GM18517 (cell line): ENCODE data around the gene MLPH.

Experiments used
- ATAC-seq: cut with Tn5 transposase; IDR thresholded peaks from one replicate; pipeline ENCODE4 v1.9.1; 2021; ENCODE audit warnings: mild to moderate bottlenecking, moderate library complexity; ENCODE audit not compliant: unreplicated experiment

The MLPH gene

DNA sequence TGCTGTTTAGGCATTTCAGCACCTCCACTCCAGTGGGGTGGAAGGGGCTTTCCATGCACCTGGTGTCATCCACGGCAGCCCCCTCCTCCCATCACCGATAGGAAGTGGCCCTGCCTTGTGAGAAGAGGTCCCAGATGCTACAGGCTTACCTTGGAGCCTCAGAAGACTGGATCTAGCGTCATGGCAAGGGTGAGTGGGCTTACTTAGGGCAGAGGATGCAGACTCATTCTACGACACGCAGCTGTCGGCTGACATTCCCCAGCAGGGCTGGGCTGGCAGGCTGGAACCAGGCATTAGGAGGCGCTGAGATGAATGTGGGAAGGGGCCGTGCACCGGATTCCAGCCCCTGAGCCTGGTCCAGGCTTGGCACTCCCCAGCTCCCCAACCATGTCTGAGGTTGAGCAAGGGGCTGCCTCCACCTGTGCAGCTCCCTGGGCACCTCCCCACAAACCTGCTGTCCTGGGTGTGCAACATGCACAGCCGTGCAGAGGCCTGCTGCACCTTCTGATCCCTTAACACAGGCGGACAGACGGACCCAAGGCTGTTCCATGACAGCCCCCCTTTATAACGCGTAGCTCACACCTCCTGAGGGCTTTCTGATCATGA is 77.6 kb downstream of the MLPH start:
- ATAC-seq, result no peak

DNA sequence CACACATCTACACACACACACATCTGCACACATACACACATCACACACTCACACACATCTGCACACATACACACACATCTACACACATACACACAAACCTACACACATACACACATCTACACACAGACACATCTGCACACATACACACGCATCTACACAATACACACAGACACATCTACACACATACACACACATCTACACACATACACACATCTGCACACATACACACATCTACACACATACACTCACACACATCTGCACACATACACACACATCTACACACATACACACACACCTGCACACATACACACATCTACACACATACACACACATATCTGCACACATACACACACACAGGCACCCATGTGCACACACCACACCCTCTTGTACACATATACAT is 78.9 kb downstream of the MLPH start:
- ATAC-seq, result no peak

DNA sequence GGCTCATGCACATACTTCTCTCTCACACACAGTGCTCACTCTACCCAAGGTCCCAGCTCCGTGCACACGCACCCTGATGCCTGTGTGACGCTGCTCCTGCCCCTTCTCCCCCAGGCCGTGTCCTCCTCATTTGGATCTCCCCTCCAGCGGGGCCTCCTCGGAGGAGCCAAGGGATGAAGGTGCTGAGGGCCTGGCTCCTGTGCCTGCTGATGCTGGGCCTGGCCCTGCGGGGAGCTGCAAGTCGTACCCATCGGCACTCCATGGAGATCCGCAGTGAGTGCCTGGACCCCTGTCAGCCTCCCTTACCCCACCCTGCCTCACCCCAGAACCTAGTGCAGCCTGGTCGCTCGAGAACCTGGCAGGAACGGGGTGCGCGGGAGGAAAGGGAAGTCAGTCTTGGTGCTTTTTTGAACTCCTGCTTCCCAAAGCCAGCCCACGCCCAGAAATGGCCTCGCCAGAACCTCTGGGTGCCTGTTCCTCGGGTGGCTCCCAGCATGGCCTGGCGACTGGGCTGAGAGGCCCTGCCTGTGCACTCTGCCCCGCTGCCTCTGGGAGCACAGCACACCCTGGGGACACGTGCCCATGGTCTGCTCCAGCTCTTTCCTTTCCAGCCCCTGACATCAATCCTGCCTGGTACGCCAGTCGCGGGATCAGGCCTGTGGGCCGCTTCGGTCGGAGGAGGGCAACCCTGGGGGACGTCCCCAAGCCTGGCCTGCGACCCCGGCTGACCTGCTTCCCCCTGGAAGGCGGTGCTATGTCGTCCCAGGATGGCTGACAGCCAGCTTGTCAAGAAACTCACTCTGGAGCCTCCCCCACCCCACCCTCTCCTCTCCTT is 79.6 kb downstream of the MLPH start, which contains the start of gene PRLH:
Gene PRLH (plus strand): TSS at position 174 of the 835 bp plus-strand sequence. CDS start 0 bp downstream, at position 174.
- ATAC-seq, result no peak

DNA sequence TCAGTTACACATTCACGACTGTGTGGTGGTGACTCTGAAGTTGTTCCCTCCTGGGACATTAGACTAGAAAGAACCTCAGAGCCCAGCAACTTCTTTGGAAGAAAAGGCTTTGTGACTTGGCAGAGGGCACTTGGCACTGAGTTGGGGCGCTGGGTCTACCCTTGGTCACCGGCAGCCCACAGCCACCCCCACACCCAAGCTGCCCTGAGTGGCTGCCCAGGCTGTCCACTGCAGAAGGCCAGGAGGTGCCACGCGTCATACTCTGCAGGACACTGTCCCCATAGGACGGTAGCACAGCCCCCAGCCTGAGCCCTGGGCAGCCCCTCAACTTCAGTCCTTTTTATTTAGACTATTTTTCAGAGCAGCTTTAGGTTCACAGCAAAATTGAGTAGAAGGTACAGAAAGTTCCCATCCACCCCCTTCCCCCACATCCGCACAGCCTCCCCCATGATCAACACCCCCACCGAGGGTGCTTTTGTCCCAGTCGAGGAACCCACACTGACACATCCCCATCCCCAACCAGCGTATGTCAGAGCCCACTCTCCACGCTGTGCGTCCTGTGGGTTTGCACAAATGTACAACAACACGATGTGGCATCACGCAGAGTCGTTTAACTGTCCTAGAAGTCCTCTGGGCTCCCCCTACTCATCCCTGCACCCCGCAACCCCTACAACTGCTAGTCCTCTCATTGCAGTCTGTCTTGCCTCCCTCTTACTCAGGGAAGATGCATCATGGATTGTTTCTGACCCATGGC is 80.4 kb downstream of the MLPH start:
- no peak for ATAC-seq

DNA sequence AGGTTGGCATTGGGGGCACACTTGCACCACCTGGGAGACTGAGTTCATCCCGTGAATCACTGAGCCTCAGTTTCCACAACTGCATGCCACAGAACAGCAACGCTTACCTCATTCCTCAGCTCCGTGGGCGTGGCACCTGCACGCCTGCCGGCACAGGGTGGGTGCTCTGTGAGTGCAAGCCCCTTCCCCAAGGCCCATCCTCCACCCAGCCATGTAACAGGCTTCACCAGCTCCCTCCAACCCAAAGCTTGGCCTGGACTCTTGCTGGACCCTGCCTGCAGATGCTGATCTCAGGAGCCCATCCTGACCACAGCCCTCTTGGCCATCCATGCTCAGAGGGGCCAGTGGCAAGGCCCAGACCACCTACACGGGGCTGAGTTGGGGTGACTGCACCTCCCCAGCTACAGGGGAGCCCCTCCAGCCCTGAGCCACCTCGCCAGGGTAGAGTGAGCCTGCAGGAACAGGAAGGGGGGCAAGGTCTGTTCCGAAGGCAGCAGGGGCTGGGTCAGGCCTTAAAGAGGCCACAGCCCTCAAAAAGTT is 81.1 kb downstream of the MLPH start:
- ATAC-seq, result no peak

DNA sequence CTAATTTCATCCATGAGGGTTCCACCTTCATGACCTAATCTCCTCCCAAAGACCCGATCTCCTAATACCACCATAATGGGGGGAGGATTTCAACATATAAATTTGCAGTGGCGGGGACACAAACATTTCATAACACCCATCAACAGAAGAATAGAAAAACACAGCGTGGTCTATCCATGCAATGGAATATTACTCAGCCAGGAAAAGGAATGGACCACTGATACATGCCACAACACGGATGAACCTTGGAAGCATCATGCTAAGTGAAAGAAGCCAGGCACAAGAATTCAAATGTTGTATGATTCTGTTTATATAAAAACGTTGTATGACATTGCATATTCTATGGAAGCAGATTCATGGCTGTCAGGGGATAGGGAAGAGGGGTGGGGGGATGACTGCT is 82.0 kb downstream of the MLPH start:
- ATAC-seq, result no peak

DNA sequence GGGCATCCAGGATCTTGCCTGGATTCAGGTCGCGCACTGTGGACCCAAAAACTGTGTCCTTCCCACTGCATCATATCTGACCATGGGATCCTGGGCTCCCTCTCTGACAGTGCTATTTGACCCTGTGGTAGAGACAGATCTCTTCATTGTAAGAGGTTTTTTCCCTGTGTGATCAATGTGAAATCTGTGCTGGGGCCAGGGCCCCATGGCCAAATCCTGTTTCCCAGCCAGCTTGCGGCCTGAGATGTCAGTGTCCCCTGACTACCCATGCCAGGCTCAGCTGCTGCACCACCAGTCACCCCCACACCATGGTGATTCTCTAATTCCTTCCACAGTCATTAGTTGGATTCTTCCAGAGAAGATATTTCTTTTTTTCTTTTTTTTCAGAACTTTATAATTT is 82.8 kb downstream of the MLPH start:
- no peak for ATAC-seq

DNA sequence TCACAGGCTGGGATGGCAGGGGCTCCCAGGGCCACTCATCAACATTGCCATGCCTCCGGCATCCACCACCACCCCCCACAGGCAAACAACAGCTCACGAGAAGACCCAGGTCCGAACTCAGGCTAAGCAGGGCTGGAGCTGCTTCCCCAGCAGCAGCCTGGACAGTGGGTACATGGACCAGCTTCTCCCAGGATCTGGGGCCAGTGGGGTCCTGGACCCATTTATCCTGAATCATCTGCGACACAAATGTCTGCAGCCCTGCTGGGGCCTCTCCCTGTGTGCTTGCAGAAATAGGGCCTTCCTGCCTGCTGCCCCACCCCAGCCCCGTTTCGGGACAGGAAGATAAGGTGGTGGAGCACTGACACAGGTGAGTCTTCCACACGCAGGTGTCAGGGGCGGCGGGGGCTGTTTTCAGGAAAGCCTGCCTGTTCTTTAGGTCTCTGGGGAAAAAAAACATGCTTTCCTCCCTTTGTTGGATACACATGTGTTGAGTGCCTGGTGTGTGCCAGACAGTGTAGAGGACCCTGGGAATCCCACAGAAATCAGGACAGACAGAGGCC is 83.8 kb downstream of the MLPH start:
- ATAC-seq, result no peak

DNA sequence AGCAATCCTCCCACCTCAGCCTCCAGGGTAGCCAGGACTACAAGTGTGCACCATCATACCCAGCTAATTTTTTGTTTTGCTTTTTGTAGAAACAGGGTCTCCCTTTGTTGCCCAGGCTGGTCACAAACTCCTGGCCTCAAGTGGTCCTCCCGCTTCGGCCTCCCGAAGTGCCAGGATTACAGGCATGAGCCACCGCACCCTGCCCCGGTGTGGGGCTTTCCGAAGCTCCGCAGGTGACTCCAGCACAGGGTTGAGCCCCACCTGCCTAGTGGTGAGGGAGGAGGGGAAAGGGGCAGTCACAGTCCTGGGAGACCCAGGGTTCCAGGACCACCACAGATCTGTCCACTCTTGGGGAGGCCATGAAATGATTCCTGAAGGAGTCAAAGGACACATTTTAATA is 84.5 kb downstream of the MLPH start:
- no peak for ATAC-seq

DNA sequence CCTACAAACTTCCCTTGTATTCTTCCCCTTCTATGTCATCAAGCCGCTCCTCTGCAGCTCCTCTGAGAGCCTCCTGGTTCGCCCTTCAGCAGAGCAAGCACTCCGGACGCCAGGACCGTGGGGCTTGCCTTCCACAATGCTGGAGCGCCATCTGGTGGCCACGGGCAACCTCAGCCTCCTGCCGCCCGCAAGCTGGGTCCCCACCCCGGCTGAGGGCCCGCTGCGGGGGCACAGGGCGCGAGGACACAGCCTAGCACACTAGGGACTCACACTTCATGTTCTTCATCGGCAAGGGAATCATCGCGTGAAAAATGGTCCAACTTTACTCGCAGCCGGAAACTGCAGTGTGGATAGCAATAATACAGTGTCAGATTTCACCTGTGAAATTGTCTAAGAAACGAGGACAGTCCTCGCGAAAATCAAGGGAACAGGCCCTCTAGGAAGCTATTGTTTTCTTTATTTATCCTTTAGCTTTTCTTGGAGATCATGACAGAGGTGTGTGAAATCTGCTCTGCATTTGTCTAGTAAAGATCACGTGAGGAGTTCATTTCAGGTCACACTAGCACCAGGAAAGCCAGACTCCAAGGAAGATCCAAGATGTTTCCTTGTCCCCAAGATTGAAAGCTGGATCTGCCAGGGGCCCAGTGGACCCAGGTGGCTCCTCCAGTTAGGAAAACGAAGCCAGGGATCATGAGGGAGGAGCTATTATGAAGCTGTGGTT is 85.1 kb downstream of the MLPH start:
- ATAC-seq, result no peak

DNA sequence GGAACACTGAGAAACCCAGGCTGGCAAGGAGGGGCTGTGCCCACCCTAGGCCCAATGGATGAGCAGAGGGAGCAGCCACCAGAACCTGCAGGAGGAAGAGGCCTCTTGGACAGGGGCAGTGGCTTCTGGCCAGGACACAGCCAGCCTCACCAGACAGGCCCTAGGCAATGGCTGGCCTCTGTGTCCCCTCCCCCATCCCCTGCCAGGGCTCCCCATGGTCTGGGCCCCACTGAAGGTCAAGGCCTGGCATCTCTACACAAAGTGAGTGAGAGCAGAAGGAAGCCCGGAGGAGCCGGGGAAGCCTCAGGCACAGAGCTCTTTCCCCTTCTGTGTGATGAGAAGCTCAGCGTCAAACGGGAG is 85.7 kb downstream of the MLPH start:
- no peak for ATAC-seq

DNA sequence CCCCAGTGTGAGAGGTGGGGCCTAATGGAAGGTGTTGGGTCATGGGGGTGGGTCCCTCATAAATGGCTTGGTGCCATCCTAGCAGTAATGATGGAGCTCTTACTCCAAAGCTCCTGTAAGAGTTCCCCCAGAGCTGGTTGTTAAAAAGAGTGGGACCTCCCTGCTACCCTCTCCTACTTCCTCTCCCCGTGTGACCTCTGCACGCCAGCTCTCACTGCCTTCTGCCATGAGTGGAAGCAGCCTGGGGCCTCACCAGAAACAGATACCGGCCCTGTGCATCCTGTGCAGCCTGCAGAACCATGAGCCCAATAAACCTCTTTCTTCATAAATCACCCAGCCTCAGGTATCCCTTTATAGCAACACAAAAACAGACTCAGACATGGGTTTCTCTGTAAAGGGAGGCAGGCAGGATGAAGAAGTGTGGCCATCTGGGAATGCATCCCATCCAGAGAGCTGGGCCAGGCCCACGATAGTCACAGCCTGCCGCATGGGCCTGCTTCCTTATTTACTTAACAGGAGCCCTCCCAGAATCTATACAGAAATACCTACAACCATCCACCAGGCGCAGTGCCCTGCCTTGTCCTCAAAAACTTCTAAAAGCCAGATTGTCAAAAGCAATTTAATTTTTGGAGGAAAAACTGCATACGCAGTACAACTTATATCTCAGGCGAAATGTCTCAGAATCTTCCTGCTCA is 86.8 kb downstream of the MLPH start:
- ATAC-seq, result no peak

DNA sequence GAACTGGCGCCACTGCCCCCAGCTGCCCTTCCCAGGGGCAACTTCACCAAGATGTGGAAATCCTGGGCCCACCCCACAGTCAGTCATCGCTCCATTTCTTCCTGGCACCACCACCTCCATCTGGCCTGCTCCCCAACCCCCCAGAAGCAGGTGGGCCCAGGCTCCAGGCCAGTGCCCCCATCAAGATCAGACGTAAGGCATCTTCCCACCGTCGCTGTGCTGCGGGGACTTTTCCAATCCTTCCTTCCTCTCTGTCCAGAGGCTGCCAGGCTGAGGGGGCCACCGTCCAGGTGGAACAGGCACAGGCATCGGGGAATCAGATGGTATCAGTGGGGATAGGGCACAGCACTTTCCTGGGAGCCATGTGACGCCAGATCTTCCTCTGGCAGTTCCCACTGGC is 87.4 kb downstream of the MLPH start:
- no peak for ATAC-seq

DNA sequence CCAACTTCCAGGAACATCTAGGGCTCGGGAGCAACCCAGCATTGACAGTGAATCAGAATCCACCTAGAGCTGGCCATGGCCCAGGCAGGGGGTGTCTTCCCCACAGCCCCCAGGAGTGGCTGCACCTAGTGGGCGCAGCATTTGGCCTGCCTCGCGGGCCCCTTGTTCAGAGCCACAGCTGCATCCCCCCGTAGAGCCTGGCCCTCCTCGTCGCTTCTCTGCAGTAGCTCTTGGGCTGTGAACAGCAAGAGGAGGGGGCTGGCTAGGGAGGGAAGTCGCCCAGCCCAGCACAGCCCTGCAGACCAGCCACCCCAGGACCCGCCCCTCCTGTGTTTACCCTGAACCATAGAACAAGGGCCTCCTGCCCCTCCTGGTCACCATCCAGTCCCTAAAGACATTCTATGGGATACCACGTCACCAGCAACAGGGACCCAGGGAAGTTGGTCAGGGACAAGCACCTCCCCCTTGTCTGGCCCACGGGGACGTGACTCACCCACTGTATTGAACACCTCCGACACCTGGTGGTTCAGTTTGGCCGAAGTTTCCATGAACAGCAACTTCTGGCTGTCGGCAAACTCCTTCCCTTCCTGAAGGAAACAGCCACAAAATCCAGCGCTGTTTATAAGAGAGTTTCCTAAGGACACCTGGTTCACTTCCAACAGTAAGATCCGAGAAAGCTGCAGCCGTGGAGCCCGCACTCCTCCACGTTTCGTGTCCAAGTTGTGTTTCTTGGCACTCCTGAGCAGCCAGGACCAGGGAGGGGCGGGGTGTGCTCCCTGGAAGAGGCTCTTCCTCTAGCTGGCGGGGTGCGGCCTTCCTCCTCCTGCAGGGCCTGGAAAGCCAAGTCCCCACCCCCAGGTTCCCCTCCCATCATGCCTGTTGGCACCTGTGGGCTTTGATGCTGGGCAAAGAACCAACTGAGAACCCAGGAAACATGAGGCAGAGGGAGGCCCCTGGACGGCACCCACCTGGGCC is 88.1 kb downstream of the MLPH start:
- no peak for ATAC-seq

DNA sequence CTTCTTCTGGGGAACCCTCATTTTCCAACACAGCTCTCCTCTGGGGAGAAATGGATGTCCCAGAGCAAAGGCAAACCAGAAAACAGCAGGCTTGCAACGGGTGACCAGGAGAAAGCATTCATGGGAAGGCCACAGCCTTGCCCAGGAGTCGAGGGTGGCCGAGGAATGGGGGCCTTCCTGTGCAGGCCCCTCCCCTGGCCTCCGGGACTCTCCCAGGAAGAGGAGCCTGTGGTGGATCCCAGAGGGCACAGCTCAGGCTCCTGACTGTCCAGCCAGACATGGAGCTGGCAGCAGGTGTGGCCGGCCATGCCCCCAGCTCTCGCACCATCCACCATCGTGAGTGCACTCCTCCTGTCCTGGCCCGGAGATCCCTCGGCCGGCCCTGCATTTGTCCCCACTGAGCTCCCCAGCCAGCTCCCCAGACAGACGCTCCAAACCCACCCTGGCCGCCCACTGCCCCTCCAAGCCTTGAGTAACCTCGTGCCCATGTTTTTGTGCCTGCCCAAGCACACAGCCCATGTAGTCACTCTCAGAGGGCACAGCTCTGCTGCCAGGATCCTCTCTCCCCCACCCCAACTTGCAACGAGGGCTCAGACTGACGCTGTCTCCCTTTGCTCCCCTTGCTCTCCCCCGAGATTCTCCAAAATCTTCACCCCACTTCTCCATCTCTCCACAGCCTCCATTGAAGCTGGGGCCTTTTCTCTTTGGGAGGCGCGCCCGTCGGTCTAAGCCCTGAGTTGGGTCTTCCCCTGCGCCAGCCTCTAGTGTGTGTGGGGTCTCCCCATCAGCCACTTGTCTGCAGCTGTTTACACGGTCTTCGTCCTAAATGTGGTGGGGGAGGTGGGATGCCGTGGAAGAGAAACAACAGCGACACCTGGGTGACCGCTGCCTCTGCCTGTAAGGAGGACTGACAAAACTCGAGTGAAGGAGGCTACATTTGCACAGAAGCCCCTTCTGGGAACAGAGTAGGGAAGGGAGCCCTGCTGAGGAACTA is 89.1 kb downstream of the MLPH start:
- no peak for ATAC-seq

DNA sequence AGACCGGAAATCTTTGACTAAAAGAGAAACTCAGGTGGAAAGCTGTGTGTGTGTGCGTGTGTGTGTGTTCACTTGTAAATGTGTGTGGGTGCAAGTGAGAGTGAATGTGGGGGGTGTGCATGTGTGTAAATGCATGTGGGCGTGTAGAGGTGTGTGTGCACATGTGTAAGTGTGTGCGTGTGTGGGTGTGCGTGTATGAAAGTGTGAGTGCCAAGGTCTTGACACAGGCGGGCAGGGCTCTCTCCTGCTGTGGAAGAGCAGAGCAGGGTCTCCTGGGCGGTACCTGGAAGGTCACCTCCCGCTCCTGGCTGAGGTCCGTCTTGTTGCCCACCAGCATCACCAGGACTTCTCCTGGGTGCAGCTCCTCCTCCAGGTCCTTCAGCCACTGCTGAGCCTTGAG is 89.9 kb downstream of the MLPH start:
- ATAC-seq, result no peak

DNA sequence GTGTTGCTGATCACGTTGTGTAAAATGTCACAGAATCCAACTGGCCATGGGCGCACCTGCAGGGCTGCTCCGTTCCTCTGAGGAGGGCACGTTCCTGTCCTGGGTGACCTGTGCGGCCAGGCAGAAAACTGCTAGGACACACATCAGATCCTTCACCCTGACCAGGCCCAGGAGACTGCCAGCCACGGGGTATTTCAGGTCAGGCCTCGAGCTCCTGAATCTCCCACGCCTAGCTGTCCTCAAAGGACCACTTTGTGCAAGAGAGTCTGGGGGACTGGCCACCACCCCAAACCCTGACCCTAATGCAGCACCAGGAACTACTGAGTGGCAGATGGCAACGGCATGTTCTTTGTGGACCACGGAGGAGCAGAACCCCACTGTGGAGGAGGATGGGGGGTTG is 90.4 kb downstream of the MLPH start:
- no peak for ATAC-seq
